HEK293T (cell line): ENCODE measurements around the gene PGBD5.

Experiments
- CTCF ChIA-PET: fragments of 350-600 bp; formaldehyde crosslinking; extraction: SDS; loops from one replicate; lab custom pipeline; 2021; ENCODE audit warnings: antibody characterized with exemption, inconsistent platforms; lab: Yijun Ruan, JAX
- POLR2A ChIA-PET: fragments of 350-600 bp; formaldehyde crosslinking; extraction: SDS; loops from one replicate; lab custom pipeline; 2020; ENCODE audit warnings: antibody characterized with exemption, inconsistent platforms; lab: Yijun Ruan, JAX
- DNase-seq: peaks from one replicate; pipeline ENCODE4 v3.0.0; 2012; ENCODE audit warnings: mixed read lengths; ENCODE audit errors: extremely low spot score
- ARNT ChIP-seq: fragments of 450-650 bp; IDR thresholded peaks from 2 replicates; pipeline ENCODE4 v1.6.1; 2017; ENCODE audit warnings: mild to moderate bottlenecking
- BHLHE40 ChIP-seq: fragments of 450-650 bp; IDR thresholded peaks from 2 replicates; pipeline ENCODE4 v1.6.1; 2016; ENCODE audit warnings: mild to moderate bottlenecking, moderate library complexity, borderline replicate concordance
- CTBP1 ChIP-seq: fragments of 450-650 bp; IDR thresholded peaks from 2 replicates; pipeline ENCODE4 v1.6.1; 2016; ENCODE audit warnings: borderline replicate concordance
- ELF4 ChIP-seq: fragments of 450-650 bp; IDR thresholded peaks from 2 replicates; pipeline ENCODE4 v1.6.1; 2017; ENCODE audit warnings: antibody characterized with exemption
- FOXA1 ChIP-seq: fragments of 450-650 bp; IDR thresholded peaks from 2 replicates; pipeline ENCODE4 v1.6.1; 2016; ENCODE audit warnings: mild to moderate bottlenecking
- FOXK2 ChIP-seq: fragments of 450-650 bp; IDR thresholded peaks from 2 replicates; pipeline ENCODE4 v1.6.1; 2016; ENCODE audit warnings: mild to moderate bottlenecking
- FOXM1 ChIP-seq: fragments of 450-650 bp; IDR thresholded peaks from 2 replicates; pipeline ENCODE4 v1.6.1; 2017; ENCODE audit warnings: mild to moderate bottlenecking, borderline replicate concordance
- HDGF ChIP-seq: fragments of 450-650 bp; IDR thresholded peaks from 2 replicates; pipeline ENCODE4 v1.6.1; 2017; ENCODE audit warnings: antibody characterized with exemption, borderline replicate concordance
- L3MBTL2 ChIP-seq: fragments of 450-650 bp; conservative IDR thresholded peaks from 2 replicates; pipeline ENCODE4 v1.6.1; 2016; ENCODE audit warnings: mild to moderate bottlenecking
- LEF1 ChIP-seq: fragments of 450-650 bp; IDR thresholded peaks from 2 replicates; pipeline ENCODE4 v1.6.1; 2017; ENCODE audit warnings: mild to moderate bottlenecking, borderline replicate concordance
- NFRKB ChIP-seq: fragments of 450-650 bp; IDR thresholded peaks from 2 replicates; pipeline ENCODE4 v1.6.1; 2016; ENCODE audit warnings: mild to moderate bottlenecking, moderate library complexity
- PKNOX1 ChIP-seq: fragments of 450-650 bp; IDR thresholded peaks from 2 replicates; pipeline ENCODE4 v1.6.1; 2016
- SP1 ChIP-seq: fragments of 450-650 bp; IDR thresholded peaks from 2 replicates; pipeline ENCODE4 v1.6.1; 2017
- SUZ12 ChIP-seq: fragments of 450-650 bp; IDR thresholded peaks from 2 replicates; pipeline ENCODE4 v1.6.1; 2016; ENCODE audit warnings: mild to moderate bottlenecking
- TARDBP ChIP-seq: fragments of 450-650 bp; IDR thresholded peaks from 2 replicates; pipeline ENCODE4 v1.6.1; 2016
- ZNF384 ChIP-seq: fragments of 450-650 bp; IDR thresholded peaks from 2 replicates; pipeline ENCODE4 v1.6.1; 2016

PGBD5 gene

GRCh38 chr1:230385930-230386329 lies 40.2 kb downstream of the PGBD5 start:
- ChIA-PET POLR2A (no interaction called here), CTCF (no interaction called here)
- DNase-seq: no peak

GRCh38 chr1:230385158-230385450 lies 41.0 kb downstream of the PGBD5 start:
- ChIA-PET CTCF (no interaction called here), POLR2A (no interaction called here)
- TF ChIP-seq NFRKB (no peak), SP1 (no peak), ZNF384 (no peak)
- no peak for DNase-seq

More at GRCh38 chr1:230385930-230386329, 40.2 kb downstream of the PGBD5 start:
- TF ChIP-seq HDGF (no peak), L3MBTL2 (no peak), FOXA1 (no peak), FOXM1 (no peak), SUZ12 (no peak), LEF1 (no peak), ARNT (no peak), PKNOX1 (no peak), CTBP1 (no peak), ELF4 (no peak), FOXK2 (no peak), TARDBP (no peak)

DNA sequence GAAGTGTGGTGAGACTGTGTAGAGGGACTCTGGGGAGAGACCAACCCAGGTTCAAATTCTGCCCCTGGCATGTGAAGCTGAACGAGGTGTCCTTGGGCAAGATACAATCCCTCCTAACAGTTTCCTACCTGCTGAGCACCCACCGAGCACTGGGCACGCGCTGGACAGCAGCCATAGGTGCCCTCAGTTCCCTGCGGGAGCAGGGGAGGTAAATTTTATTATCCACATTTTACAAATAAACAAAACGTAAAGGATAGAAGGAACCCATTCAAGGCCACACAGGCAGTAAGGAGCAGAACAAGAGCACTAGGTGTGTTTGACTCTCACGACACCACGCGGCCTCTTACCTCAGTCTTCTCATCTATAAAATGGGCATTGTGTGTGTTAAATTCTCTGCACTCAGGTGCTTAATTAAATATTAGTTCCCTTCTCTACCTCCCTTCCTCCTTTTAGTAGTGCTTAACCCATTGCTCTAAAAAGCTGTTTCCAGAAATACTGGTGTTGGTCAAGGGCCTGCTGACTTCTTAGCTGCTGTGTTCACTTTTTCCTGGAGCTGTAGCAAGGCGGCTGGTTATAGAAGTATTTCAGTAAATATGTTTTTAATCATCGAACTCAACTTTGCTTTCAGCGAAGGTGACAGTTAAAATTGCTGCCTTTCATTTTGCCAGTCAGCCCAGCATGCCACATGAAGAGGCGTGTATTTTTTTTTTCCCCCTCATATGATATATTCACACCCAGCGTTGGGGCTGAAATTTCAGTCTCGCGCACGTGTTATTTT lies 41.6 kb downstream of the PGBD5 start:
- TF ChIP-seq NFRKB (no peak), ZNF384 (no peak), TARDBP (no peak), FOXM1 (no peak), ELF4 (no peak), CTBP1 (no peak), PKNOX1 (no peak)
- no peak for DNase-seq
- CTCF ChIA-PET: no interaction called here
- POLR2A ChIA-PET: no interaction called here

DNA sequence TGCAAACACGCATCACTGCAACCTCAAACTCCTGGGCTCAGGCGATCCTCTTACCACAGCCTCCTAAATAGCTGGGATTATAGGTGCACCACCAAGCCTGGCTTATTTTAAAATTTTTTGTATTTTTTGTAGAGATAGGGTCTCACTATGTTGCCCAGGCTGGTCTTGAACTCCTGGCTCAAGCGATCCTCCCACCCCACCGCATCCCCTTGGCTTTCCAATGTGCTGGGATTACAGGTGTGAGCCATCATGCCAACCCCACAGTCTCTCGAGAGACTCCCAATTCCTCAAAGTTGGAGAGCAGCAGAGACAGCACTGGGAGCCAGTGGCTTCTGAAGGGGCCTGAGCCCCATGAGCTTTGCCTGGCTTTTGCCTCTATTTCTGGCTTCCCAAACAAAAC lies 42.7 kb downstream of the PGBD5 start:
- POLR2A ChIA-PET: no interaction called here
- no peak for TF ChIP-seq NFRKB
- TF ChIP-seq ZNF384: no peak
- TF ChIP-seq SP1: no peak
- no peak for TF ChIP-seq HDGF
- TF ChIP-seq FOXM1: no peak
- no peak for TF ChIP-seq CTBP1
- TF ChIP-seq FOXA1: no peak
- TF ChIP-seq ELF4: no peak
- no peak for TF ChIP-seq FOXK2
- no peak for TF ChIP-seq SUZ12
- TF ChIP-seq BHLHE40: no peak
- no peak for TF ChIP-seq TARDBP
- no peak for TF ChIP-seq L3MBTL2
- TF ChIP-seq PKNOX1: no peak
- TF ChIP-seq ARNT: no peak
- TF ChIP-seq LEF1: no peak
- DNase-seq: no peak
- CTCF ChIA-PET: no interaction called here

DNA sequence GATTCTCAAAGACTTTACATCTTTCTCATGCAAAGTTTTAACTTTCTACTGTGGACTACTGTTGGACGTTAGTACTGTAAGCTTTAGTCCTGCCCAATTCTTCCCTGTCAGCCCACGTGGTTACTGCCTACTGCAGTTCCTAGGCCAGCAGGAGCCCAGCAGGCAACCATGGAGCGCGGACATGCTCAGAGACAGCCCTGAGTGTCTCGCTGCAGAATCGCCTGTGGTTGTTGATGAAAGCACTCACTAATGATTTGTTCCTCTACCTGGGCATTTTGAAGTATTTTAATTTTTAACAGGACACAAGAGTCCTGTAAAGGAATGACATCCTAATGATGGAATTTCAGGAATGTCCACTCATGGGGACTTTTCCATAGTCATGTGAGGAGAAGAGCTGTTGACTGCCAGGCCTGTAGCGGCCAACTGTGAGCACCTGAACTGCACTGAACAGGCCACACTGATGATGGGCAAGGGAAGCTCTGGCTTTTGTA lies 44.1 kb downstream of the PGBD5 start:
- TF ChIP-seq NFRKB (no peak), HDGF (no peak), L3MBTL2 (no peak), LEF1 (no peak), ELF4 (no peak), ZNF384 (no peak), SP1 (no peak), FOXM1 (no peak), TARDBP (no peak), PKNOX1 (no peak), BHLHE40 (no peak), CTBP1 (no peak), FOXK2 (no peak), SUZ12 (no peak), FOXA1 (no peak), ARNT (no peak)
- POLR2A ChIA-PET: no interaction called here
- CTCF ChIA-PET: interaction anchor here (0.6 kb wide), 2 partner anchors 16 to 825 kb away, joined by 3 to 4 read pairs; no protein-coding TSS in a partner anchor

DNA sequence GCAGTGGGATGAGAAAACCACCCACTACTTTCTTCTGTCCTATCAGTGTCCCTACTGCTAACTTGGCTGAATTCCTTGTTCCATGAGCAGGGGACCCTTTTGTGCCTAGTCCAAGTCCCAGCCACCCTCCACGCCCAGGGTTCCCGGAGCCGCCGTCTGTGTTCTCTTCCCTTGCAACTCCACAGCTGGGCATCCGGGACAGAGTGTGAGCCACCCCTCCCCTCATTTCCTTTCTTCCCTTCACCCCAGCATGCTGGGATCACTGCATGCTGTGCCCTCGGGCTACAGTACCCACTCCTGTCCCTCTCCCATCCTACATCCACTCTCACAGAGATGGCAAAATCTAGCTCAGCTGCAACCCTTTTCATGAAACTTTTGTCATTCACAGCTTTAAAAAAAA lies 44.5 kb downstream of the PGBD5 start:
- no peak for DNase-seq
- CTCF ChIA-PET: no interaction called here
- POLR2A ChIA-PET: no interaction called here
- TF ChIP-seq CTBP1 (no peak), FOXK2 (no peak), PKNOX1 (no peak), LEF1 (no peak), BHLHE40 (no peak), SUZ12 (no peak), FOXA1 (no peak), NFRKB (no peak), ZNF384 (no peak), SP1 (no peak)

More for the DNA sequence above, 44.1 kb downstream of the PGBD5 start:
- DNase-seq: no peak
